ENCODE measurements around the gene CAMTA1. TPM values are rescaled to one million over a fixed set of nuclear protein-coding genes. Genes with fewer than 3 reads are reported as not detected.

The CAMTA1 gene
- total RNA-seq, 2 donors from 2014 or later: 105 to 113 TPM

GRCh38 chr1:7256526-7256925 lies 471.3 kb downstream of the CAMTA1 start:
- no peak for TF ChIP-seq CTCF (IDR thresholded peaks at IDR 0.05)
- no peak for DNase-seq (ENCODE audit: low spot score)
- no peak for ATAC-seq (ENCODE audit: insufficient number of reproducible peaks, low FRiP score, low read depth)

GRCh38 chr1:7257225-7257624 lies 472.0 kb downstream of the CAMTA1 start:
- TF ChIP-seq CTCF (IDR thresholded peaks at IDR 0.05): no peak
- DNase-seq (ENCODE audit: low spot score) (no peak), ATAC-seq (ENCODE audit: insufficient number of reproducible peaks, low FRiP score, low read depth) (no peak)
- Histone ChIP-seq H3K27ac (no peak overlapping the region), H3K36me3 (no peaks in the 10 kb centered on the region), H3K4me3 (no peak overlapping the region), H3K4me1 (ENCODE audit: control insufficient read depth in 1 of 2, low read depth in 2 of 2) (no peaks in the 10 kb centered on the region), H3K9me3 (no peaks in the 10 kb centered on the region), H3K27me3 (replicated peaks; ENCODE audit: insufficient read depth) (no peaks in the 10 kb centered on the region)

More at GRCh38 chr1:7256526-7256925, 471.3 kb downstream of the CAMTA1 start:
- H3K27ac ChIP-seq: no peak overlapping the region
- no peak overlapping the region for H3K4me3 ChIP-seq
- no peaks in the 10 kb centered on the region for H3K4me1 ChIP-seq (ENCODE audit: control insufficient read depth in 1 of 2, low read depth in 2 of 2)
- H3K36me3 ChIP-seq: no peaks in the 10 kb centered on the region
- H3K9me3 ChIP-seq: no peaks in the 10 kb centered on the region
- no peaks in the 10 kb centered on the region for H3K27me3 ChIP-seq (replicated peaks; ENCODE audit: insufficient read depth)

GRCh38 chr1:7258589-7259135 lies 473.4 kb downstream of the CAMTA1 start:
- H3K4me3 ChIP-seq: no peak overlapping the region
- H3K27me3 ChIP-seq (replicated peaks; ENCODE audit: insufficient read depth): no peaks in the 10 kb centered on the region
- no peaks in the 10 kb centered on the region for H3K36me3 ChIP-seq
- no peak for DNase-seq (ENCODE audit: low spot score)
- TF ChIP-seq CTCF (IDR thresholded peaks at IDR 0.05): no peak
- no peak overlapping the region for H3K27ac ChIP-seq
- no peaks in the 10 kb centered on the region for H3K9me3 ChIP-seq
- no peaks in the 10 kb centered on the region for H3K4me1 ChIP-seq (ENCODE audit: control insufficient read depth in 1 of 2, low read depth in 2 of 2)
- ATAC-seq (ENCODE audit: insufficient number of reproducible peaks, low FRiP score, low read depth): no peak

GRCh38 chr1:7259955-7260354 lies 474.7 kb downstream of the CAMTA1 start:
- Histone ChIP-seq H3K27me3 (replicated peaks; ENCODE audit: insufficient read depth) (no peaks in the 10 kb centered on the region), H3K4me1 (ENCODE audit: control insufficient read depth in 1 of 2, low read depth in 2 of 2) (no peaks in the 10 kb centered on the region), H3K36me3 (no peaks in the 10 kb centered on the region), H3K9me3 (no peaks in the 10 kb centered on the region), H3K4me3 (no peak overlapping the region), H3K27ac (no peak overlapping the region)
- ATAC-seq (ENCODE audit: insufficient number of reproducible peaks, low FRiP score, low read depth) (no peak), DNase-seq (ENCODE audit: low spot score) (no peak)
- TF ChIP-seq CTCF (IDR thresholded peaks at IDR 0.05): no peak

- no peaks in the 10 kb centered on the region for H3K4me1 ChIP-seq (ENCODE audit: control insufficient read depth in 1 of 2, low read depth in 2 of 2)
- DNase-seq (ENCODE audit: low spot score) (no peak), ATAC-seq (ENCODE audit: insufficient number of reproducible peaks, low FRiP score, low read depth) (no peak)
- no peak overlapping the region for H3K4me3 ChIP-seq
- H3K27me3 ChIP-seq (replicated peaks; ENCODE audit: insufficient read depth): no peaks in the 10 kb centered on the region
- TF ChIP-seq CTCF (IDR thresholded peaks at IDR 0.05): no peak
- no peaks in the 10 kb centered on the region for H3K36me3 ChIP-seq
- no peaks in the 10 kb centered on the region for H3K9me3 ChIP-seq
- H3K27ac ChIP-seq: no peak overlapping the region
These were observed 476.2 kb downstream of the CAMTA1 start for GRCh38 chr1:7261490-7261889.
